GM18858 (cell line): ENCODE data around the gene SCMH1.

Source experiments
- ATAC-seq: cut with Tn5 transposase; IDR thresholded peaks from one replicate; pipeline ENCODE4 v1.9.1; 2021; ENCODE audit not compliant: unreplicated experiment

Gene SCMH1

DNA sequence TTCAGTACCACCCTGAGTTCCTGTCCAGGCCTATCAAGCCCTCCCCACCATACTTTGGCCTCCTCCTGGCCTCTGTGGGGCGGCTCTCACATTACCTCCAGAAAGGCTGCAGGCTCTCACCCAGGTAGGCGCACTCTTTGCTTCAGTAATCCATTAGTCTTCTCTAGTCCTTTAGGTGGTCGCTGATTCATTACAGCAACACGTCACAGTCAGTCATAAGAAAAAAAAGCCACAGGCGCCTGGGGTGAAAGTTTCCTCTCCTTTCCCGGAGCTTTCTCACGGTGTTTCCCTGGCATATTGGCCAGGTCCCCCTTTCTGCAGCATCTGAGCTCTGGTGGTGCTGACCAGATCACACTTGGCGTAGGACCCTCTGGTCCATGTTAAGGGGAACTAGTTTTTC is 232.6 kb downstream of the SCMH1 start:
- ATAC-seq, result no peak

DNA sequence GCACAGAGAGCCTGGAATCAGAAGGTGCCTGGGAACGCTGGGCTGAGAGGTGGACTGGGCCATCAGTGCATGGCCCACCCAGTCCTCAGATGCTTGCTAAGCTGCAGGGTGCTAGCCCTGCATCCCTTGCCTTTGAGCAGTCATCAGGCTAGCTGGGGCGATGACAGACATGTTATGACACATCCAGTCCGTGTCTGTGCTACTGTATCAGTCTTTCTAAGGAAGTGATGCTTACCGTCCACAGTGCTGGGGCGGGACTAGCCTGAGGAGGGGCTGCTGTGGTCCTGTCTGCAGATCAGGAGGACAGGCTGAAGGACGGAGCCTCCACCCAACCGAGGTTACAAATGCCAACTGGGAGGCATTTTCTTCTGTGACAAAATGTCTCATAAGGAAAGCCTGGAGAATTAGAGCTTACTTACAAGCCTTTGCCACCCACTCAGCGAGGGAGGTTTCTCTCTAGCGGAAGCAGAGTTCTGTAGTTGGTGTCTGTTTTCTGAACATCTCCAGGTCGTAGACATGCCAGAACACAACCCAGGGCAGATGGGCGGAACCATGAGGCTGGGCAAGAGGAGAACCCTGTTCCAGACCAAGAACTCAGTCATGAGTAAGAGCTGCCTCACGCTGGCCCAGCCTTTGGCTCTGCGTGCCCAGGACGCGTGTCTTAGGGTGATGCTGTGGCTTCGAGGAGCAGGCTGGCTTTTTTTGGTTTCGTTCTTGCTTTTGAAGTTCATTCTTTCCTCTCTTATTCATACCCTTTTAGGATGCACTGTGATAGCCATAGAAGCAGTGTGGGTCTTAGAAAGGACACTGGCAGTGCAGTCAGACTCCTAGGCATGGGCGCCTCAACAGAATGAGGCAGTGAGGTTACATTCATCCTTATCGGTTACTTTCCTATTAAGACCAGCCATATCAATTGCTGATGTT is 234.9 kb downstream of the SCMH1 start:
- ATAC-seq, result no peak

DNA sequence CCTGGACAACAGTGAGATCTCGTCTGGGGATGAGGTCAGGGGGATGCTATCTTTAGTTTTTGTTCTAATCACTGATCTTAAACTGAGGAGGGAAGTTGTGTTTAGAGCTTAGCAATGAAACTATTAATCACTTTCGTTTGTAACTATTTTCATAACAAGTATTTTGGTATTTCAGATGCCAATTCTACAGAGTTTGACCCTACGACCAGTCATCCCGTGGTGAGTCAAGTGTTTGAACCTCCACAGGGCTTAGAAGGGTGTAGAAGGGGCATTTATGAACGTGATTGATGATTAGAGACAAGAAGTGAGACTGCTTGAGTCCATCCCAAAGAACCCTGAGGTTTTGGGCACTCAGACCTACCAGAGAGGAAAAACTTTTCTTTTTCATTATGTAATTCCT is 236.2 kb downstream of the SCMH1 start:
- no peak for ATAC-seq

DNA sequence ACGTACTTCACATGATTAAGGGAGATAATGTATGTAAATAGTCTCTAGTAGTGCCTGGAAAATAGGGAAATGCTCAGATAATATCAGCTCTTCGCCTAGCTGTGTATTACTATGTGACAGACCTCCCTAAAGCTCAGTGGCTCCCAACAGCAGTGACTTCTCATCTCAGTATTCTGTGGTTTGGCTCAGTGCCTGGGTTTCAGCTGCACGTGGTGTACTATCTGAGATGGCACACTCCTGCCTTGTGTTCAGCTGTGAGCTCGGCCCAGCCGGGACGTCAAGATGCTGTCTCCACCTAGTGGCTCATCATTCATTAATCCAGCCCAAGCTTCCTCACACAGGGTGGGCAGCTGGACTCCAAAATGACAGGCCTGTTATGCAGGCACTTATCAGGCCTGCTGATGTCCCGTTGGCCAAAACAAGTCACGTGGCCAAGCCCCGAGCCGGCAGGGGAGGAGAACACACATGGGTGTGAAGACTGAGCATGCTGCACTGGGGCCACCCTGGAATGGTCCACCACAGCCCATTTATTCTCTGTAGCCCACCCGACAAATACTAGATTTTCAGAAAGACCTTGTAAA is 238.4 kb downstream of the SCMH1 start:
- peak; percentile 95 for ATAC-seq

DNA sequence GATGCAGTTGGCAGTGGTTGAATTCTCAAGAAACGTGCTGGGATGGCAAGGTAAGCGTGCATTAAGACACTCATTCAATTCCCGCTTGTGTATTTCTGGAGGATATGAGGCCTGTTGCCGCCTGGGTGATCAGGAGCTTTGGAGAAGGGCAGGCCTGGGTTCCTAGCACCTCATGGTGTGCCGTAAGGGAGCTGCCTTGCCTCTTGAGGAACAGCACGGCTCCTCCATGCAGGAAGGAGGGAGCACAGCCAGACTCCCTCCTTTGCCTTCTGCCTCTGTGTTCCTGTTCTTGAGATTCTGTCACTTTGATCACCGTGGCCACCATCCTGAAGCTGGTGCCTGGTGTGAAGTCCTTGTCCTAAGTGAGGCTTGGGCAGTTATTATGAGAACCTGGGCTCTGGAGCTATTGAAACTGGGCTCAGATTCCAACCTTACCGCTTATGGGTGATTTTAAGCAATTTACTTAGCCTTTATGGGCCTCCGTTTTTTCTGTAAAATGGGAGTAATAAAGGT is 238.9 kb downstream of the SCMH1 start:
- ATAC-seq, result no peak

DNA sequence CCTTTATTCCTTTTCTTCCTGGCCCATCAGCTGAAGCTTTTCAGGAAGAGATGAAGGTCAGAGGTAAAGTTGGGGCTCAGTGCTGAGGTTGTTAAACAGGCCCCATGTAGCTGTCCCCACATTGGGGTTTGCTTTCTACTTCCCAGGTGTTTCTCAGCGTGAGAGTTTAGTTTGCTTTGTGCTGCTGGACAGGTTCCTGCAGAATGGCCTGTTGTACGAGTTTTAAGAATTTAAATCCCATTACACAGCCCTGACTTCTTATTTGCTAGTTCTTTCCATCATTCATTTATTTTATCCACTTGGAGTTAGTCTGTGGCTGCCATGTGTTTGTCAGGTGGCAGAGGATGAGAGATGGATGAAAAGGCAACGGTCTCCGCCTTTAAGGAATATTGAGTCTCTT is 243.4 kb downstream of the SCMH1 start:
- no peak for ATAC-seq

DNA sequence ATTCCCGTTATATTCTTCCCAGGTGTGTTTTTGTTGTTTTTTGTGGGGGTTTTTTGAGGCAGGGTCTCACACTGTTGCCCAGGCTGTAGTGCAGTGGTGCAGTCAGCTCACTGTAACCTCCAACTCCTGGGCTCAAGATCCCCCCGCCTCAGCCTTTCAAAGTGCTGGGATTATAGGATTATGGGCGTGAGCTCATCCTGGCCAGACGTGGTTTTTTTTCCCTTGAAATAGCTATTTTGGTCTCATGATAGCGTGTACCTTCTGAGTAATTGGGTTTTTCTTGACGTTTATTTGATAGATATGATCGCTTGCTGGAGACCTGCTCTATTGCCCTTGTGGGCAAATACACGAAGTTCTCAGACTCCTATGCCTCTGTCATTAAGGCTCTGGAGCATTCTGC is 245.0 kb downstream of the SCMH1 start:
- ATAC-seq, result no peak

DNA sequence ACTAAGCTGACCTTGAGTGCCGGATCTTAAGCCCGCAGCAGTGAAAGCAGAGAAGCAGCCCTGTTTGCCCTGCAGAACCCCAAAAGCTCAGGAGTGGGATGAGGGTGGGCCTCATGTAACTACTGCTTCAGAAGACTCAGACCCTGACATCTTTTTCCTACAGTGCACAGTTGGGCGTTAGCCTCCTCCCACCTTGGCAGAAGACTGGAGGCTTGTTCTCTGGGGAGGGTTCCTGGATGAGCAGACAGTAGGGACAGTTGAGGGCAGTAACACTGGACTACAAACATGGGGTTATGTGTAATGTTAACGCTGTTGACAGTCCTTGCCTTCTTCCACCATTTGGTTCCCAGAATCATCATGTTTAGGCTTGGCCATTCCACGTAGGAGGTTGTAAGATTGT is 253.0 kb downstream of the SCMH1 start:
- no peak for ATAC-seq

DNA sequence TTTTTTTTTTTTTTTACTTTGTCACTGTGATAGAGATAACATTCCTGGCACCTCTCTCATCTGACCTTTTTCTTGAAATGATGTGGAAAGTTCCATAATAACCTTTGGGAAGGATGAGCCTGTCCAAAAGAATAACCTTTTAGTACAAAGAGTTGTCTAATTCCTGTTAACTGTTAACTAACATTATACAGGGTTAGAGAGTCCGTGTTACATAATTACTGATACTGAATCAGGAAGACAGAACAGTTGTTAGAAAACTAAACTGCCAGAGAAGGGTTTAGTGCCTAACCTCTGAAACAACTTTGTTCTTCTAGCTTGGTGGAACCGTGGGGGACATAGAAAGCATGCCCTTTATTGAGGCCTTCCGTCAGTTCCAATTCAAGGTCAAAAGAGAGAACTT is 253.8 kb downstream of the SCMH1 start:
- ATAC-seq, result no peak

DNA sequence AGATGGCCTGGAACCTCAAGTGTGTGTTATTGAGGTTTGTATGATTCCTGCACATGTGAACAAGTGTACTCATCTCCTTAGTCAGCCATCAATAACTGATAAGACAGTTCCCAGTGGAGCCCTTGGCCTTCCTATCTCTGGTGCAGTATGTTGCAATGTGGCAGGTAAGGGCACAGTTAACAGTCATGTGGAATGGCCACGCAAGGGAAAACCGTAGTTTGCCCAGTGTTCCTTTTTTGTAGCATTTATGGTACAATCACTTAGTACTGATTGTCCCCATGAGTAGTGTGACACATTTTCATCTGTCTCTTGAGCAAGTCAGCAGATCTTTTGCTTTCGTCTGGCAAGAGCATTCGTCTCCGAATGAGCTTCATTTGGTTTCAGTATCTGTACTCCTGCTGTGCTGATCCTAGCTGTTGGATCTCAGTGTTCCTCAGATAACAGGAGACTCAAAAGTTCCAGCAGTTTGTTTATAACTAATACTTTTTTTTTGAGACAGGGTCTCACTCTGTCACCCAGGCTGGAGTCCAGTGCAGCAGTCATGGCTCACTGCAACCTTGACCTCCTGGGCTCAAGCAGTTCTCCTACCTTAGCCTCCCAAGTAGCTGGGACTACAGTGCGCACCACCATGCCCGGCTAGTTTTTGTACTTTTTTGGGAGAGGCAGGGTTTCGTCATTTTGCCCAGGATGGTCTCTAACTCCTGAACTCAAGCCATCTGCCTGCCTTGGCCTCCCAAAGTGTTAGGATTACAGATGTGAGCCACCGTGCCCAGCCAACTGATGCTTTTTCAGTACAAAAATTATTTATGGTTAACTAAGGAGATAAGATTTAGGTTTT is 254.4 kb downstream of the SCMH1 start:
- no peak for ATAC-seq

DNA sequence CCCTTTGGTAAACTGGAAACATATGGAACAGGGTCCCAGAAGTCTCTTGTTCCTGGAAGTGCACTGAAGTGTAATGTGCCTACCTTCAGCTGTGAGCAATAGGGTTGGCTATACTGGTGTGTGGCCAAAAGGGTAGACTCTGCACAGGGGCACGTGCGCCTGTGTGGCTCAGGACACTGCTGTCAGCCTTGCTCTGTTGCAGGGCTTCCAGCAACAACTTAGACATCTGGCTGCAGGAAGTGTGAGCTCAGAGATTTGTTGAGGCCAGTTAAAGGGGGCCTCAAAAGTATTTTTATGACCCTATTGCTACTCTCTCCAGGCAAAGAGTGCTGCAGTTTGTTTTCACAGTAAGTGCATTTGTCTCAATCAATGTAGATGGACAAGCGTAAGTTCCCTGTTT is 255.2 kb downstream of the SCMH1 start:
- no peak for ATAC-seq

DNA sequence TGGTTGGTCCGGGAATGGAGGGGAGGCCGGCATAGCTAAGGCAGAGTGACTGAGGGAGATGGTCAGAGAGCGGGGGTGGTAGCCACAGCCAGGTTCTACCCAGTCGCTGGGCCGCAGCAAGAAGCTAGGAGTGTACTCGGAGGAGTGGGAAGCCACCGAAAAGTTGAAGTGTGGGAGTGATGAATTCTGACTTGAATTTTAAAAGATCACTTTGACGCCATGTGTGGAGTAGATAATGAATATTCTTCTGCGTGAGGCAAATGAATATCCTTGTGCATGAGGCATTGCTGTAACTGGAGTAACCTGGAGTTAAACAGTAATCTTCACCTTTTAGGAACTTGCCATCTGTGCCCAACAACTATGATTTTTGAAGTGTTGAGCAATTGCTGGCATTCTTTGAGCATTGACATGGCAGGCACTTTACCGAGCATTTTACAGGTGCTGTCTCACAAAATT is 255.8 kb downstream of the SCMH1 start:
- ATAC-seq, result no peak

DNA sequence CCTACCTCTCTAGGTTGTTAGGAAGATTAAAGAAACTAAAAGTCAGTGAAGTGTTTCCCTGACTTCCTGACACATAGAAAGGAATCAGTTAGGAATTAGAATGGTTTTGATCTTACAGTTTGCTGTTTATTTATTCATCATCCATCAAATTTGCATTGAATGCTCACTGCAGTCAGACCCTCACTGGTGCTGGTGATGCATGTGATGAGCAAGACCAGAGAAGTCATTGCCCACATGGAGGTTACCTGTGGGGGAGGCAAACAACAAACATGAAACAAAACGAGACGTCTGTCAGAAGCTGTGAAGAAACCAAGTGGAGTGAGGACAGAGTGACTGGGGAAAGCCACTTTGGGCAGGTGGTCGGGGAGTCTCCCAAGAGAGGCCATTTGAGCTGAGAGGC is 256.2 kb downstream of the SCMH1 start:
- no peak for ATAC-seq

DNA sequence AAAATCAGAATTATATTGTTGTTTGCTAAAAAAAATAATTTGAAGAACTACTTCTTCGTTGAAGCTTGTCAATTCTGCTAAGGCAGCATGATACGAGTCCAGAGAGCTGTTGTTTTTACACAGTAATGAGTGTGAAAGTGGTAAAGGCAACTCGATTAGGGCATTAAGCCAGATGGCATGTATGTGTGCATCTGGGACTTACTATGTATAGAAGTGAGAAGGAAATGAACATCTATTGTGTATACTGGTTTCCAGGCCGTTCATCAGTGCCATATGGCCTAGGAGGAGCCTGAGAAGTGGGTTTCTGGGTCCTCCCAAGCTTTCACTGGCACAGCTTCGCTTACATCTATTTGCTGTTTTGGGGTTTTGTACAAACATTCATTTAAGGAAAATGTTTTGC is 256.9 kb downstream of the SCMH1 start:
- no peak for ATAC-seq

DNA sequence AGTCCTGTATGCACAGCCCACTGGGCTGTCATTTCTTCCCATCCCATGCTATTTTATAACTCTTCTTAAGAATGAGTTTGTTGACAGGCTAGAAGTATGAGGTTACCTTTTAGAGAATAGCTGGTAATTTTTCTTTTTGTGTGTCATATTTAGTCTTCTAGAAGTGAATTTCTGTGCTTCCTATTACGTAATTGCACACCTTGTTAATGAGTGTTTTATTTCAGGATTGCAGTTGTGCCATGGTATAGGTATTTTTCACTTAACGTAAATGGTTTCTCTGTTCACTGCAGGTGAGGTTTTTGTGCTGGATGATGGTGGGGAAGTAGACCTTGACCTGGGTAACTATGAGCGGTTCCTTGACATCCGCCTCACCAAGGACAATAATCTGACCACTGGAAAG is 257.6 kb downstream of the SCMH1 start:
- ATAC-seq, result no peak

DNA sequence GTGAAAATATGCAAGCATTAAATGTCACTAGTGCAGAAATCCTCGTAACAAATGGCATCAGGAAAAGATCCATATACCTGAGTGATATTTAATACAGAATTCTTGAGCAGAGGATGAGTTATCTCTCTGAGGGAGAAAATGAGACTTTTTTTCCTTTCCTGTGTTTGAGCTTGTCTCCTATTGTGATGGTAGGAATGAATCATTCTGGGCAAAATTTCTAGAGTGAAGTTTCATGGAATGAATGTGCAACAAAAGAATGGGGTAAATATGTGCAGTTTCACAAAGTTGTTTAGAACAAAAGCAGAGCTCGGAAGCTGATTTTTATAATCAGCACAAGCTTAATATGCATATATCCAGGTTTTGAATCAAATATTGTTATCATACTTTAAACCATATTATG is 258.0 kb downstream of the SCMH1 start:
- ATAC-seq, result no peak

DNA sequence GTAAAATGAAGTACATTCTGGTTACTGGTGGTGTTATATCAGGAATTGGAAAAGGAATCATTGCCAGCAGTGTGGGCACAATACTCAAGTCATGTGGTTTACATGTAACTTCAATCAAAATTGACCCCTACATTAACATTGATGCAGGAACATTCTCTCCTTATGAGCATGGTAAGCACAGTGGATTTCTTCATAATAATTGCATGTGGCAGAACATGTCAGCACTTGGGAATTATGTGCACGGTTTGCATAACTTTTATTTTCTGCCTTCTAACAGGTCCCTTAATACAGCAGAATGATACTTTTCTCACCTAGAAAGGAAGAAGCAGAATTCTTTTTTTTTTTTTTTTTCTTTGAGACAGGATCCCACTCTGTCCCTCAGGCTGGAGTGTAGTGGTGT is 258.8 kb downstream of the SCMH1 start:
- no peak for ATAC-seq

DNA sequence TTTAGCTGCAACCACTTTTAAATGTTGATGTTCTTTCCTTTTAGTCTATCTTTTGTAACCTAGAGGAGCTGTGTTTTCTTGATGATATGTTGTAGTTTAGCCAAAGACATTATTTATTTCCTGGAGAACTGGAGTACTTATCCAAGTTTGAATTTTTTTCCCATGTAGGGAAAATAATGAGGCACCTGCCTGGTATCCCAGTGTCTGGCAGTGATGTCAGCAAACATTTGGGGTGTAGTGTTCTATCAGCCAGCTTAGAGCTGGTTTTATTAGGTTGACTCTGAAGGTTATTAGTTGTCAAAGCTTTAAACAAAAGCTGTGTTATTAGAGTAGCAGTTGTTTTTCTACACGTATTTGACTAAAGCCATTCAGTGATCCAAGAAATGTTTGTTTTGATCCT is 259.4 kb downstream of the SCMH1 start:
- no peak for ATAC-seq

DNA sequence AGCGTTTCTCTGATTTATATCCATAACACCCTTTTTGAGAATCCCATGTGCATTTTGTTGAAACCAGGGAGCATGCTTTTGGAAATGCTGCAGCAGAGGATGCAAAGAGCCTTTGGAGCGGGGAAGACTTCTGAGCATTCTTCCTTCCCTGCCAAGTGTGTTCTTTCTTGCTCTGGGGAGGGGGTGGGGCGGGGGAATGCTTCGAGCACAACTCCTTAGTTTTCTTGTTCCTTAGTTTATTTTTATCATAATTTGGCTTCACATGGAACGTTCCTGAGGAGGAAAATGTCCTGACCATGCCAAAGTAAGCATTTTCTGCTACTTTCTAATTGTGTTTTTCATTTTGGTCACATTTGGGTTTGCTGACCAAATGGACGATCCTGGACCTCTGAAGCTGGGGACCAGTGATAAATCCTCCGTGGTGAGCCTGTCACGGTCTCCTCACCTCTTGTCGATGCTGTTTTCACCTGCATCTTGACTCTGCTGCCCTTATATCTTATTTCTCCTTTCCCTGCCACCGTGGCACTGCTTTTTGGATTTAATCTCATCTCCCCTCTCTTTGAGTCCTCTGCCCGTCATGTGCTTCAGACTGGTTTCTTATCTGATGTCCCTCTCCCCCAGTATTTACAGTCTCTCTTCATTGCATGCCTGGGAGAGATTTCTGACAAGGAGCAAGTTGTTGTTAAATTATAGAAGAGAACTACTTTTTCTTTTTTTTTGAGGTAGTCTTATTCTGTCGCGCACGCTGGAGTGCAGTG is 260.2 kb downstream of the SCMH1 start:
- ATAC-seq, result no peak

DNA sequence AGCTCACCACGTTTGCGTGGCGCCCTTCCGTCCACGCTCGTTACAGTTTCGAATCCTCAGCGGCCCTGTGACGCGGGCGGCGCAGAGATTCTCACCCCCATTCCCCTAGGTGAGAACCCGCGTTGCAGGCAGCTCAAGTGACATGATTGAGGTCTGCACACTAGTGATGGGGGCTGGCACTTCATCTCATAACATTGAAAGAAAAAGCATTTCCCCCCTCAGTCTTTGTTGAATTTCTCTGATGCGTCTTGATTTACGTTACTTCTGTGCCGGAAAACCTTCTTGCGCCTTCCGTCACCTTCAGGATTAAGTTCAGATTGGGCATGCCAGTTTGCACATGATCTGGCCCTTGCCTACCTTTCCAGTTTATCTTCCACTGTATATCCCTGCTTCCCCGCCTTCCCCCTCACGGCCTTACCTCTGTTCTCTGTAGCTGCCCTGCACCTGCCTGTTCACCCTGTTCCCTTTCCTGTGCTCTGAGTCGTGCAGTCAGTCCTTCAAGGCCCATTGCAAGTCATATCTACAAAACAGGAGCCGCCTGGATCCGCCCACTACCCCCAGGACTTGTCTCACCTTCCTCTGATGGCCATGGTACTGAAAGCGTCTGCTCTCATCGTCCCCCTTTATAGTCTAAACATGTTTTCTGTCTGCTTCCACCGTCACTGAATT is 261.5 kb downstream of the SCMH1 start:
- ATAC-seq, result no peak
